GM19351 (cell line): ENCODE data around the gene ADISSP.

Source experiments
- ATAC-seq: cut with Tn5 transposase; IDR thresholded peaks from one replicate; pipeline ENCODE4 v1.9.1; 2021; ENCODE audit warnings: mild to moderate bottlenecking, moderate library complexity; ENCODE audit not compliant: unreplicated experiment

The ADISSP gene

DNA sequence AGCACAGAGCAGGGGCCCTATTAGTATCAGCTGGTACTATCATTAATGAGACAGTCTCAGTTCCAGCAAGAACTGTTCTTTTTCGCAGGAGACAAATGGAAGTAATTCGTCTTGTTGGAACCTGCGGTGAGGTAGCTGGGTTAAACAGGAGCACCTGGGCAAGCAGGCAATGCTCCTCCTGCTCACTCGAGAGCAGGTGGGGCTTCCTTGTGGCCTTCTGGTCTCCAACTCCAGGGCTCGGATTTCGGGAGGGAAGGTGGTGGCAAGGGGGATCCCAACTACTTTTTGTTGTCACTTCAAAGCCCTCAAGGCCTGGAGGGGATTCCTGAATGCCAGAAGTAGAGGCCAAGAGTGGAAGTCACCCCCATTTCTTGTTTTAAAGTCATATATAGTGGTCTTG is 15.0 kb upstream of the ADISSP start:
- ATAC-seq: no peak

GRCh38 chr20:3781153-3781910 is 13.8 kb upstream of the ADISSP start, which contains the start of gene SPEF1:
TSS of gene SPEF1 (minus strand) at chr20:3781448. CDS start at chr20:3781287, 161 bp downstream.
- ATAC-seq: peak; percentile 74

DNA sequence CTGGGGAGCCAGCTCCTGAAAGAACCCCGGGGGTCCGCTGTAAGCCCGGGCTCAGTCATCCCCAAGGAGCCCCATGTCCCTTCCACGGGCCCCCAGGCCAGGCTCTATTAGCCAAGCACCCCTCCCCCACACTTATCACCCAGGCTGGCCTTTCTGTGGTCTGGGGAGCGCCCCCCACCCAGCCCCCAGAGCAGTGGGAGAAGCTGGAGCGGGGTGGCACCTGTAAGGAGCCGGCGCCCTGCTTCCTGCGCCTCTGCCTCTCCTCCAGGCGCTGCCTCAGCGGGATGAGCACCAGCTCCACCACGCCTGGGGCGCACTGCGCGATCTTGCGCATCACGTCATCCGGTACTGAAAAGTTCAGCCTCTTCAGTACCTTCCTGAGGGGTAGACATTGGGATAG is 11.4 kb upstream of the ADISSP start:
- ATAC-seq: no peak

- ATAC-seq: no peak
Observed at GRCh38 chr20:3777716-3778629, 10.4 kb upstream of the ADISSP start.

DNA sequence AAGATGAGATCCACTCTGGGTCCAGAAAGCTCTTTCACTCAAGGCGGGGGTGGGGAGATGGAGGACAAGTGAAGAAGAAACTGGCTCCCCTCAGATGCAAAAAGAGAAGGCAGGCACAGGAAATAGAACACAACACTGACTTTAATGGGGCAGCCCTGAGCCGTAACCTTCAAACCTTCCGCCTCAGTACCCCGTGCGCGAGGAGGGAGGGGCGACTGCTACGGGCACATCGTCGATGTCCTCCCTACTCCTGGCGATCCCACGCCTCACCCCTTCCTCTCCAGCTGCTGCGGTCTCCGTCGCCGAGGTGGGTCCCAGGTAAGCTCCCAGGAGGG is 9.8 kb upstream of the ADISSP start:
- ATAC-seq: no peak

- ATAC-seq: no peak
Observed at GRCh38 chr20:3775457-3776108, 8.0 kb upstream of the ADISSP start.

GRCh38 chr20:3771552-3772058 is 4.1 kb upstream of the ADISSP start:
- ATAC-seq: no peak

GRCh38 chr20:3768342-3769130 is 983 bp upstream of the ADISSP start:
- ATAC-seq: peak; percentile 40

DNA sequence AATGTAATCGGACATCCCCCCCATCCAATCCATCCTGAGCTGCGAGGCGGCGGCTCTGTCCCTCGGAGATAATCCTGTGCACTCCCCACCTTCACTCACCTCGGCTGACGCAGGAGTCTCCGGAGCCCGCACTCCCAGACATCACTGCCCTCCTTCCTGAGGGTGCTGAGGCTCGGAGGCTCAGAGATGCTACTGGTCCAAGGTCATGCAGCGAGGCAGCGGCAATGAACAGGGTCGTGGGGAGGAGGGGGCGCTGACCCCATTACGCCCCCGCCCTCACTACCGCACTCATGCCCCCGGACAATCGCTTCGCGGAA is 485 bp downstream of the ADISSP start:
- ATAC-seq: no peak

GRCh38 chr20:3766422-3767109 is 987 bp downstream of the ADISSP start:
- no peak for ATAC-seq

DNA sequence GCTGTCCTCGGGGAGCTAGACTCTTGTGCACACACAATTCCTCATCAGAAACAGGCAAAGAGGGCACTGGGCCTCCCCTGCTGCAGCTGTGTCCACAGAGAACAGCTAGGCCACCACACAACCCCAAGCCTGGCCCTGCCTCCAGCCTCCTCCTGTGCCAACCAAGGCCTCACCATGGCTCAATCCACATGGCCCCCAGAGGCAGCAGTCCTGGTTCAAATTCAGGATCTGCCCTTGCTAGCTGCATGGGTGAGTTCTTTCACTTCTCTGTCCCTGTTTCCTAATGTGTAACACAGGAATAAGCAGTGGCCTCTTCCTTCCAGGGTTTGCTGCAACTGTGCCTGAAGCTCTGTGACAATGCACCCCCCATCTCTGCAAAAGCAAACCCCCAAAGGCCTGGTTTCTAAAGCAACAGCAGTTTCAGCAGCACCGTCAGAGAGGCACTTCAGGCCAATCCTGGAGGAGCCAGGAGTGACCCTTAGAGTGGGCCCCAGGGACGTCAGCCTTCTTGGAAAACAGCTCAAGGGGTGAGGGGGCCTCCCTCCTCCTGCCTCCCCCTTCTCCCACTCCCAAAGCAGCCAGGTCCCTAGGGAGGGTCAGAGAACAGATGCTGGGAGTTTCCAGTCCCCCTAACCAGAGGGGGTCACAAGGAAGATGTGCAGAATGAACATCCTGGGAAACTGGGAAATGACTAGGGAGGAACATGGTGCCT is 2.2 kb downstream of the ADISSP start:
- ATAC-seq: no peak

GRCh38 chr20:3764659-3765058 is 2.9 kb downstream of the ADISSP start:
- no peak for ATAC-seq

DNA sequence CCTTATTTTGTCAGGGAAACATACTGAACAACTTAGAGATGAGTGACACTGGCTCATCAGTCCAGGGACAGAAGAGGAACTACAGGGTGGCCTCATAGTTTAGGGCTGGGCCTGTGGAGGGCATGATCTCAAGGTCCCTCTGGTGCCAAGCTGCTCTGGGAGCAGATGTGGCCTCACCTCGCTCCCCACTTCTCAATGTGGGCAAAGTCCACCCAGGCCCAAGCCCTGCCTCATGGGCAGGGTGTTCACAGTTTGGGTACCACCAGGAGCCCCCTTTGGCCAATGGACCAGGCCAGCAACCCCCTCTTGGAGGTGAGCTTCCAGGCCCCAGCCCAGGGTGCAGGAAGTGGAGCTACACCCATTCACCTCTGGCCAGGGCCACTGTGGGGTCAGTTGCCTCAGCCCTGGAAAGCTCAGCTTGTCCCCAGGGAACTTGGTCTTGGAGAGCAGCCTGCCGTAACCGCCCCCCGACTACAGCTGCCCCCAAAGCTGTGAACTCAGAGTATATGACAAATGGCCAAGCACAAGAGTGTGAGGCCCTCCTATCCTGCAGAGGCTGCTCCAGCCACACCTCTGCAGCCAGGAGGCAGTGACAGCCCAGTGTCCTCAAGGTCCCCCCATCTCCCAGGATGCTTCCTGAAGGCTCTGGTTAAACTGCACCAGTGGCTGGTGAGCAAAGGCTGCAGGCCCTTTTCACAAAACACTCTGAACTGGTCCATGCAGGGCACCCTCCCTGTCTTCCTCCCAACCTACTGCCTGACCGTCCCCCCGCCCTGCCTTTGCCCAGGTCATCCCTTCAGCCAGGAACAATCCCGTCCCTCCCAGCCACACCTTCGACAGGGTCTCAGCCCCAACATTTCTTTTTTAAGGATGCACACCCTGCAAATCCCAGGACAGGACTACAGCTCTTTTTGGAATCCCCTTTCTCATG is 3.6 kb downstream of the ADISSP start:
- no peak for ATAC-seq

DNA sequence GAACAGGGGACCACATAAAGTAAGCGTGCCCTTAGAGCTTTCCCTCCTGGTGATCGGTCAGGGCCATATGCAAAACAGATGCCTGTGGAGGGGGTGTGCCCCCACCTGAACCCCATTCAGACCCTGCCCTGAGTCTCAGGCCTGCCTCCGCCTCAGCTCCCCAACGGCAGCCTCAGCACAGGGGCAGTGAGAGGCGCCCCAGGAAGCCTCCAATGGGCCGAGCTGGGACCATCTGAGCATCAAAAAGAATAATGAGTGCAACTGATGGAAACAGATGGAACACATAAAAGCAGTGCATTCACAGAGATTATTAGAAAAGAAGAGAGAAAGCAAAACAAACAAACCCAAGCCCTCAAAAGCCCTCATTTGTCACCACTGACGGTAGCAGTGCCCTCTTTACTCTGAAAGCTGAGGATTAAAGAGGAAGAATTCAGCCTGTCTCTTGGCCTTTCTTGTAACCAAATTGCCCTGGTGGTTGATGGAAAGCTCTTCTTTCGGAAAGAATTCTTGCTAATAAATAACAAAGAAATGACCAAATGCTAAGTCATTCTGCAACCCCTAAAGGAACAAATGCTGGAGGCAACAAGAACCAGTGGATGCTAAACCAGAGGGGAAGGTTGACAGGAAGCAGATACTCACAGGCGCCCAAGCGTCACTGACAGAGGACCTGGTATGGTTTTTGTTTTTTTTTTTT is 6.8 kb downstream of the ADISSP start:
- no peak for ATAC-seq

DNA sequence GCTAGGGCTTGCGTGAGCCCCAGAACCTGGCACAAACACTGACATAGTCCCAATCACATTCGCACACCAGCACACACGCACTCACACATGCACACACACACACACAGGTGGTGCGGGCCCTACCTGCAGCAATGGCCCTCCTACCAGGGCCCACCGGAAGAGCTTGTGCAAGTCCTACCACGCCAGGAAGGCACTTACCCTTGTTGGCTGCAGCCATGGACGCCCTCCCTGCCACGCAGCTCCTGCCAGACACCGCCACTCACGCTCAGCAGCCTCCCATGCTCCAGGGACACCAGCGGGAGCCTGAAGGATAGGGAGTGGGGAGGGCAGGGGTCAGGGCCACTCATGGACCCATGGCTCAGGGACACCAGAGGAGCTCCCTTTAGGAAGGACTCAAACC is 7.7 kb downstream of the ADISSP start:
- no peak for ATAC-seq

DNA sequence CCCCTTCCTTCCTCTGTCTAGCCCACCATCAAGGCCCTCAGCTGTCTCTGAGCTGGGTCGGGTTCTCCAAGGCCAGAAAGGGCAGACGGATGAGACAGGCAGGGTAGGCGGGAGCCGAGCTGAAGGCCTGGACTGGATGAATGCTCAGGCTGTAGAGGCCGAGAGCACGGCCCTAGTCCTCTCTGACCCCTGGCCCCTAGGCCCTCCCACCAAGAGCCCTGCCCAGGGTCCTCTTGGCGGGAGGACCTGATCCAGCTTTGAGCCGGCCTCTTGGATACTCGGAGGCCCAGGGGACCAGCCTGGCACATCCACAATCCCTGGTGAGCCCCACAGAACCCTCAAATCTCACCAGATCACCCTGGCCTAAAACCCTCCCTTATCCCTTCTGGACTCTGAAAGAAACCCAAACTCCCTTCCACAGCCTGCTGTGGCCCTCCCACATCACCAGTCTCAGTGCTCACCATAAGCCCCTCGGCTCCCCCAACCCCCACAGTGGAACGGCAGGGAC is 8.2 kb downstream of the ADISSP start:
- ATAC-seq: no peak

DNA sequence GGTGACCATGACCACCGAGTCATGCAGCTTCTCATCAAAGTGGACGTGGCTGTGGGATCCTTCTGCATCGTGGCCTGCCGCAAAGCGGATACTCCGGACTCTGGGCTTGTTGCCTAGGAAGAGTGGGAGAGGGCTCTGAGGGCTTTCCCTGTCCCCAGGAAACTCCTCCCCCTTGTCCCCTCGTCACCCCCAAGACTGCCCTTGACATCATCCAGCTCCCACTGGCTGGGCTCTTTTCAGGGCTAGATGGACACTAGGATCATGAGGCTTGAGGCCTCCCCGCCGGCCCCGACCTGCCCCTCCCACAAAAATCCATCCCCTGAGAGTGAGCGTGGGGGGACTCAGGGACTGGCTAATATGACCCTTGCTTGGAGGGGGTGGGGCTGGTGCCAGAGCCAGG is 9.0 kb downstream of the ADISSP start:
- no peak for ATAC-seq

DNA sequence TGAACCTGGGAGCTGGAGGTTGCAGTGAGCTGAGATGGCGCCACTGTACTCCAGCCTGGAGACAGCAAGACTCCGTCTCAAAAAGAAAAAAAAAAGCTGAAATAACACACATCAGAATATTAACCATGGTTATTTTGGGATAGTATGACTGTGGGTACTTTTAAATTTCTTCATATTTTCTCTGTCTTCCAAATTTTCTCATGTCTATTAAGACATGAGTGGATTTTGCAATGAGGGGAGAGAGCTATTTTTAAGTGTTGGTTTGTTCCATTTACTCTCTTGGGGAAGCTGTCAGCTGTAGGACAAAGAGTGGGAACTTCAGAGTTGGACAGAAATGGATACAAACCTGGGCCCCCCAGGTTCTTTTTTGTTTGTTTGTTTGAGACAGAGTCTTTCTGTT is 10.3 kb downstream of the ADISSP start:
- no peak for ATAC-seq
